DMS53 treated with DMSO at 0.1 percent for 48 hours (cell line): ENCODE data around the gene PLCD1.
"Not testable (repeated sequence)": the region's sequence is repeated elsewhere in the genome, so short reads cannot be mapped to it uniquely, and the experiment has no call there.

Experiments
- DNase-seq: peaks from one replicate; lab custom pipeline; 2025; ENCODE audit not compliant: unreplicated experiment; lab: John Stamatoyannopoulos, UW

PLCD1 gene

DNA sequence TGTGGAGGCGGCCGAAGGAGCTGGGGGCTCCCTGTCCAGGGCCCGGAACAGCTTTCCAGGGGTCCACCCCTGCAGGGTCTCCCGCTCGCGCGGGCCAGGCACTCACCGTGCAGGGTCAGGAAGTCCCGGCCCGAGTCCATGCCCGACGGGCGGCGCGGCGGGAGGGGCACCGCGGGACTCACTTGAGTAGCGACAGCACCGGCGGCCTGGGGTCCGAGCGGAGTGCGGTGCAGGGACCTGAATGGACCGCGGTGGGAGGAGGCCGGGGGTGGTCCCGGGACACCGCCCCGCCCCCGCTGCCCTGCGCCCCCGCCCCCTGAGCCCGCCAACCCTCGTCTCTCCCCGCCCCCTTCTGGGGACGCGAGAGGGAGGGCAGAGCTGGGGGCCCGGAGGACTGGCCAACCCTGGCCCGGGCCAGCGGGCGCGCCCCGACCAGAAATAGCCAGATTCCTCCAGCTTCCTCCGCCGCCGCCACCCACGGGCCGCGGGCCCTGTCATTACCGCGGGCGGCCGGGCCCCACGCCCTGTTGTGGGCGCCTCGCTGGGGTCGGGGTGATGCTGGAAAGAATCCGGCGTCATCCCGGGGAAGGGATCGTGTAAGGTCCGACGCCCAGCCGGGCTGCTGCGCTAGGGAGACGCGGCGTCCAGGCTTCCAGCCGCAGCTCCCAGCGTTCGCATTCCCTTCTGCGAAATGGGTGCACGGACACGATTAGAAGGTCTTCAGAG is at the start of gene PLCD1:
TSS of gene PLCD1 (minus strand) at position 243 of the 726 bp plus-strand sequence. CDS start at position 140, 103 bp downstream.
- DNase-seq: no peak

DNA sequence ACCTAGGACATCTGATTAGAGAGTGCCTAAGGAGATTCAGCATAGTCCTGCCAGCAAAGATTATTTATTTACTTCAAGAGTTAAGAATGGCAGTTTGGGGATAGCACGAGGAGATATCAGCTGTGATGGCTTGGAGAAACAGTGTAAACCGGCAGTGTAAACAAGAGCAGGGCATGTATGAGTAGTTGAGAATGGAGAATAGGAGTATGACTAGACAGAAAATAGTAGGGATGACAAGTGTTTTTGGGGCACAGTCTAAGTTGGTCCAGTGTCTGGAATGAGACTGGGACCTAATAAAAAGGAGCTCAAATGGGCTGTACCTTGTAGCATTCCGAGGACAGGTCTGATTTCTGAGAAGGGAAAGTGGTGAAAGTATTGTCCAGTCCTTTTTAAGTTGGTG is 47.6 kb upstream of the PLCD1 start:
- not testable (repeated sequence) for DNase-seq

DNA sequence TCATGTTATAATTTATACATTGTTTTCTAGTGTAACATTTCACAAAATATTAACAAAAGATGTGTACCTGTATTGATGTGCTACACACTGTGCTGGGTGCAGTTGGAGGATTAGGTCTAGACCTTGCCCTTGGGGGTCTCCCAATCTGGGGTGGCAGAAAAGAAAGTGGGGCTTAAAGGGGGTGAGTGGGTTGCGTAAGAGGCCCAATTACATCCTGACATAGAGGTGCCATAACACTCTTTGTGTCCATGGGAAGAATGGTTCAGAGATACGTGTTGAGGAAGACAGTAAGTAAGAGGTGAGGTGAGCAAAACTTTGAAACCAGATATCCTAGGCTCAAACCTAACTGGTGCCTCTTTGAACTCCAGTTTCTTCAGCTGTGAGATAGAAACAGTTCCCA is 40.6 kb upstream of the PLCD1 start:
- DNase-seq: no peak

DNA sequence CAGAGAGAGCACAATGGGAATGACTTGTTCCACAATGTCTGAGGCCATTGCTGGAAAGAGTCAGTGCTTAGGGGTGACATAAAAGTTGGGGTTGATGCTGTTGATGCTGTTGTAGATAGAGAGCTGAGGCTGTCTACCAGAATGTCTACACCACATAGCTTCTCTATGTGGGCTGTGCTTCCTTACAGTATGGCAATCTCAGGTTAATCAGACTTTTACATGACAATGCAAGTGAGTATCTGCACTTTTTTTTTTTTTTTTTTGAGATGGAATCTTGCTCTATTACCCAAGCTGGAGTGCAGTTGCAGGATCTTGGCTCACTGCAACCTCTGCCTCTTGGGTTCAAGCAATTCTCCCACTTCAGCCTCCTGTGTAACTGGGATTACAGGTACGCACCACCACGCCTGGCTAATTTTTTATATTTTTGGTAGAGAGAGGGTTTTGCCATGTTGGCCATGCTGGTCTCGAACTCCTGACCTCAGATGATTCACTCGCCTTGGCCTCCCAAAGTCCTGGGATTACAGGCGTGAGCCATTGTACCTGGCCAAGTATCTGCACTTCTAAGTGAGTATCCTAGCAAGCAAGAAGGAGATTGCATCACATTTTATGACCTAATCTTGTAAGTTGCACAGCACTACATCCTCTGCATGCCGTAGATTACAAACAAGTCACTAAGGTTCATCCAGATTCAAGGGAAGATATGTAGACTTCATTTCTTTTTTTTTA is 38.2 kb upstream of the PLCD1 start:
- no peak for DNase-seq

DNA sequence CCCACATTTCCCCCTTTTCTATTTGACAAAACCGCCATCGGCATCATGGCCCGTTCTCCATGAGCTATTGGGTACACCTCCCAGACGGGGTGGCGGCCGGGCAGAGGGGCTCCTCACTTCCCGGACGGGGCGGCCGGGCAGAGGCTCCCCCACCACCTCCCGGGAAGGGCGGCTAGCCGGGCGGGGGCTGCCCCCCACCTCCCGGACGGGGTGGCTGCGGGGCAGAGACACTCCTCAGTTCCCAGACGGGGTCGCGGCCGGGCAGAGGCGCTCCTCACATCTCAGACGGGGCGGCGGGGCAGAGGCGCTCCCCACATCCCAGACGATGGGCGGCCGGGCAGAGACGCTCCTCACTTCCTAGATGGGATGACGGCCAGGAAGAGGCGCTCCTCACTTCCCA is 35.0 kb upstream of the PLCD1 start:
- DNase-seq: not testable (repeated sequence)

DNA sequence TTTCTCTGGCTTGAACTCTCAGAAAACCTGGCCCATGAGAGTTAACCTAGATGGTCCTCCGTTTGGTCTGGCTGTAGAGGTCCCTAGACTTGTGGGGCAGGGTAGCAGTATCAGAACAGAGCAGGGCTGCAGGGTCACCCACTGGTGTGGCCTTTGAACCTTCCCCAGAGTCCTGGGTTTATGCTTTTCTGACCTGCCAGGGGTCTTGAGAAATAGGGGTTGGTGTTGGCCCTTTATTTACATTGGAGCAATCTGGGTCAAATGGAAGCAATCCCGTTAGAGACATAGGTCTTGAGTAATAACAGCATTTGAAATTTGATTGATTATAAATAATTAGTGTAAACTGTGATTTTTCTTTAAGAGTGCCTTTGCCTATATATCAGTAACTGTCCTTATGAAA is 33.4 kb upstream of the PLCD1 start:
- DNase-seq: no peak

DNA sequence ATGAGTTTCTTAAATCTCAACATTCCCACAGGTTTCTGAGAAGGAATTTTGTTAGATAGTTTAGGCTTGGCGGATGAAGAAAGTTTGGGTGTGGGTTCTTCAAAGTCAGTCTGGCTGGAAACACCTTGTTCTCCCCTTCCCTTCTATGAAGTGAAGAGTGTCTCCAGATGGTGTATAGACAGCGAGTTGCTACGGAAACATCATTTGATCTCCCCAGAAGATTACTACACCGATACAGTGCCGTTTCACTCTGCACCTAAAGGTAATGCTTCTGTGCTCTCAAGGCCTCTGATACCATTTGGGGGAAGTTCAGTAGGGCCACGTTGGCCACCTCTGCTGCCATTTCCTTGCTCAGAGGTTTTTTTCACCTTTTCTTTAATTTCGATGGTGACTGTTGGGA is 30.1 kb upstream of the PLCD1 start:
- DNase-seq: no peak

DNA sequence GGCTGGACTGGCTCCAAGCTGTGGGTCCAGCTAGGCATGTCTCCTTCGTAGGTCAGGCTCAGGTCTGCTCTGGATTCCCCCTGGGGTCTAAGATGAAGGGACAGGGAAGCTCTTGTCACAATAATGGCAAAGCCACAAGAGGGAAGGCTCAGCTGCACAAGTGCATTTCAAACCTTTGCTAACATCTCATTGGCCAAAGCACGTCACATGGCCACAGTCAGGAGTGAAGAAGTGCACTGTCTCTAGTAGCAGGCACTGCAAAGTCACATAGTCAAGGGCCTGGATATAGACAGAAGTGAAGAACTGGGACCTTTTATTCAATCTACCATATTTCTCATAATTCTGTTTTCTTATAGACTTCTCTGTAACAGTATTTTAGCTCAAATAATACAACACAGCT is 29.7 kb upstream of the PLCD1 start:
- DNase-seq: no peak

DNA sequence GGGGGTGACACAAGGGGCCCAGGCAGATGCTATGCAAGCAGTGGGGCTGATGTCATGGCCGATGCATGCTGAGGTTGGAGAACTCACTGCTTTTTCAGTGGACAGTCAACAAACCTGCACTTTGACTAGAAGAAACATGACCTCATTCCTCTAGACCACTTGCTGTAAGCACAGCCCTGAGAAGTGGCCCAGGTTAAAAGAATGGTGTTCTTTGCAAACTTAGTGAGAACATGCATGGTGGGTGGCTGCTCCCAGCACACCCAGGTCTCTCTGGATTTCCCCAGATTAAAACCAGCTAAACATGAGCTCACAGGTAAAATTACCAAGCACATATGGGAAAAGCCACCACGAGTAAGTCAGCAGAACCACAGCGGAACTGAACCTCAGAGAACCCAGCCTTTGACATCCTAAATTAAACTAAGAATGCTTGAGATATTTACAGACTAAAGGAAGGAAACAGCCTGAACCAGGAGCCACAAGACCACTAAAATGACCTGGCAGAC is 25.1 kb upstream of the PLCD1 start:
- DNase-seq: no peak

DNA sequence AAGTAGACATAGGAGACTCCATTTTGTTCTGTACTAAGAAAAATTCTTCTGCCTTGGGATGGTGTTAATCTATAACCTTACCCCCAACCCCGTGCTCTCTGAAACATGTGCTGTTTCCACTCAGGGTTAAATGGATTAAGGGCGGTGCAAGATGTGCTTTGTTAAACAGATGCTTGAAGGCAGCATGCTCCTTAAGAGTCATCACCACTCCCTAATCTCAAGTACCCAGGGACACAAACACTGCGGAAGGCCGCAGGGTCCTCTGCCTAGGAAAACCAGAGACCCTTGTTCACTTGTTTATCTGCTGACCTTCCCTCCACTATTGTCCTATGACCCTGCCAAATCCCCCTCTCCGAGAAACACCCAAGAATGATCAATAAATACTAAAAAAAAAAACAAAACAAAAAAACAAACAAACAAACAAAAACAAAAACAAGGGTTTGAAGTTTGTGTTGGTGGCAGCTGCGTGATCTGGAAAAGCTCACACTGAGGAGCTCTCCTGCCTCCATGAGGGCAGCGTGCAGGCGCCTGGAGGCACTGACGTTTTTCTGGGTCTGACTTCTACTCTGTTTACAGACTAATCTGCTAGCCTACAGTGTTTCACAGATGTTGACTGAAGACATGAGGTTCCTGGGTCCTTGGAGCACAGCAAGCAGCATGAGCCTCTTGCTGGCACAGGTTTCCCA is 24.5 kb upstream of the PLCD1 start:
- not testable (repeated sequence) for DNase-seq

DNA sequence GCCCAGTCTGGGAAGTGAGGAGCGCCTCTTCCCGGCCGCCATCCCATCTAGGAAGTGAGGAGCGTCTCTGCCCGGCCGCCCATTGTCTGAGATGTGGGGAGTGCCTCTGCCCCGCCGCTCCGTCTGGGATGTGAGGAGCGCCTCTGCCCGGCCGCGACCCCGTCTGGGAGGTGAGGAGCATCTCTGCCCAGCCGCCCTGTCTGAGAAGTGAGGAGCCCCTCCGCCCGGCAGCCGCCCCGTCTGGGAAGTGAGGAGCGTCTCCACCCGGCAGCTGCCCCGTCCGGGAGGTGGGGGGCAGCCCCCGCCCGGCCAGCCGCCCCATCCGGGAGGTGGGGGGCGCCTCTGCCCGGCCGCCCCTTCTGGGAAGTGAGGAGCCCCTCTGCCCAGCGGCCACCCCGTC is 23.8 kb upstream of the PLCD1 start:
- DNase-seq: not testable (repeated sequence)

DNA sequence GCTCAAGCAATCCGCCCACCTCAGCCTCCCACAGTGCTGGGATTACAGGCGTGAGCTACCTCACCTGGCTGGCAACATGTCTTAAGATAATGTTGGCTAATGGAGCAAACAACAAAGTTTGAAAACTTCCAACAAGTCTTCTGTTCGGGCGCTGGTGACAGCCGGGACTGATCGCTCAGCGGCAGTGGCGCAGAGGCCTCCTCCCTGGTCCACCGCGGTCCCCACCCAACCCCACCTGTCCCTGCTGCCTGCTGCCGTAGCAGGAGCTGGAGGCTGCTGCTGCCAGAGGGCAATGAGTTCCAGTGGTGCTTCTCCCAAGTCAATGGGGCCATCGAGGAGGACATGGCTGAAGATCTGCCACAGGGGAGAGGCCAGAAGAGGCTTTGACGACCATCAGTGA is 21.7 kb upstream of the PLCD1 start:
- no peak for DNase-seq

DNA sequence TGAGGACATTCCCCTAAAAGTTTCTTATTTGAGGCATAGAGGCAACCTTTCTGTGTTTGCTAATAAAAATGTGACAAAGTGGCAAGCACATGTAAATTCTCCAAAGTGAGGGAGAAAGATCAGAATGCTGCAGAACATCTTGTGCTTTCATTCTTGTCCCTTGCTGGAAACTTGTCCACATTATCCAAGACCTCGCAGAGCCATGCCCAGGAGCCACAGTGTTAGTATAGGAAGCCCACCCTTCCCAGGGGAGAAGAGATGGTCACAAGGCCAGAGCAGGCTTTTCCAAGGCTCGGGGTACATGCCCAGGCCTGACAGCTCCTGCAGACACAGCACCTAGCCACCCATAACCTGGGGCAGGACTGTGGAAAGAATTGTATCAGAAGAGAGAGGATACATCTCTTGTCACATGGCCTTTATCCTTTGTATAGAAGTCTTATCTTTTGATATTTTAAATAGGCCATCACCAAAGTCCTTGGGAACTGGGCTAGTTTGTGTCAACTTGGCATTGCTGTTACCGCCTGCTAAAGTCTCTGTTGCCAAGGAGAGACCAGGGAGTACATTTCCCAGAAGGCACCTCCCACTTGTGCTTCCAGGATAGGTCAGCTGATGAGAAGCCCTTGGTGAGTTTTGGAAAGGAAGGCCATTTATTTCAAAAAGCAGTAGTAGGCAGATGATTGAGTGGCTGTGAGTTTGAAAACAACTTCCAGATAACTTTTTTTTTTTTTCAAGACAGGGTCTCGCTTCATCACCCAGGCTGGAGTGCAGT is 20.1 kb upstream of the PLCD1 start:
- DNase-seq: no peak

DNA sequence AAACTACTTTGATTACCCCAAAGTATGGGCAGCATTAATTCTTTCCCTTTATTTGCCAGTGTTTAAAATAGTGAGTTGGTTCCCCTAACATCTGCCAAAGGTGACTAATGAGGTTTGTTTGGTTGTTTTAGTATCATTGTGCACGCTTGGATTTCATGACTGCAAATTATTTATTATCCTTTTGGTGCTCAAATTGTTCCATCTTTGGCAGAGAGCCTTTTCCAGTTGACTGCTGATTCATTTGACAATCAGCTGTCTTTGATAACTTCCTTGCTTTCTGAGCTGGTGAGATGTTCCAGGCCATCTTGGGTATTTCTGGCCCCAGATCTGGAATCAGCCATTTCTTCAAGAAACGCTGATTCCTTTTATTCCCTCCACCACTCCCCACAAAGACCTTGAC is 18.5 kb upstream of the PLCD1 start:
- no peak for DNase-seq

DNA sequence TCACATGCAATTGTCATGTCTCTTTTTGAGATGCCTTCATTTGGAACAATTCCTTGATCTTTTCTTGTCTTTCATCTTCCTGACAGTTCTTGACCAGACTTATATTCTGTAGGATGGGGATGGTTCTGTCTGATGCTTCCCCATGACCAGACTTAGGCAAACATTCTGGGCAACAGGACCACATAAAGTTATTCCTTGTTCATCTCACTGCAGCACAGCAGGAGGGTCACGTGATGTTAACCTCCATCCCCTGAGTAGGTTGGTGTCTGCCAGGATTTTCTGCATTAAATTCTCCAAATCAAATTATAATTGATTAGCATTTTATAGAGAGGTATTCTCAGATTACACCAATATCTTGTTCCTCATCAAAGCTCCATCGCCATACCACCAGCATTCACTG is 17.4 kb upstream of the PLCD1 start:
- DNase-seq: no peak

DNA sequence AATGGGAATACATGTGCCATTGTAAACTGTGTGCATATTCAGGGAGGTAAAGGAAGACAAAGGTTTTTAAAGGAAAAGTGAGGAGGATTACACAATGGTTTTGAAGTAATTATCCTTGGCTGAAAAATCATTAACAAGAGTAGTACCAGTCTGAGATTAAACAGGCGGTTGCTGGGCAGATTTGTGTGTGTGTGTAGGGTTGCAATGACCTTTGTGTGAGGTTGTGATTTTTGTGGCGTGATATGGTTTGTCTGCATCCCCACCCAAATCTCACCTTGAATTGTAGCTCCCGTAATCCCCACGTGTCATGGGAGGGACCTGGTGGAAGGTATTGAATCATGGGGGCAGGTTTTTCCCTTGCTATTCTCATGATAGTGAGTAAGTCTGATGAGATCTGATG is 16.6 kb upstream of the PLCD1 start:
- no peak for DNase-seq

DNA sequence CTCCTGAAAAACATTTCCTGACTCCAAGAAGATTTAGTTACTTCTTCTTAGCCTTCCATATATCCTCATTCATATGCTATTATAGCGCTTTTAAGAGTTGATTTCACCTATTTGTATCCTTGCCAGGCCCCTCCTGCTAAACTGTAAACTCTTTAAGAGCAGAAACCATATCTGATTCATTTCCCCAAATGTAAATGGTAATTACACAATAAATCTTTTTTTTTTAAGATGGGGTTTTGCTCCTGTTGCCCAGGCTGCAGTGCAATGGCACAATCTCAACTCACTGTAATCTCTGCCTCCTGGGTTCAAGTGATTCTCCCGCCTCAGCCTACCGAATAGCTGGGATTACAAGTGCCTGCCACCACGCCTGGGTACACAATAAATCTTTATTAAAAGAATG is 14.0 kb upstream of the PLCD1 start:
- DNase-seq: no peak

DNA sequence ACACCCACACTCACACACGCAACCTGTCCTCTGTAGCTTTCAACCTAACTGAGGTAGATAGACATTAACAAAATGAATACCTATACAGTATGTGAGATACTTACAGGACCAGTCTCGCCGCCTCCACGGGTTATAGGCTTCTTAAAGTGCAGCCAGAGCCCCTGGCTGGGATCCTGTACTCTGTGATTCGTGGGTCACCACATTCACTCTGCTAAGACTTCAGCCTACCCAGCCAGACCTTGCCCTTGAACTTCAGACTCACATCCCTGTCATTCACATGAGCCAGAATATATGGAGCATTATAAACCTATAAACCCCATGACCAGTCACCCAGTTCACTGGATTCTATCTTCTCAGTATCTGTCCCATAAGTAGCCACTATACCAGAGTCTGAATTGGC is 11.0 kb upstream of the PLCD1 start:
- no peak for DNase-seq

DNA sequence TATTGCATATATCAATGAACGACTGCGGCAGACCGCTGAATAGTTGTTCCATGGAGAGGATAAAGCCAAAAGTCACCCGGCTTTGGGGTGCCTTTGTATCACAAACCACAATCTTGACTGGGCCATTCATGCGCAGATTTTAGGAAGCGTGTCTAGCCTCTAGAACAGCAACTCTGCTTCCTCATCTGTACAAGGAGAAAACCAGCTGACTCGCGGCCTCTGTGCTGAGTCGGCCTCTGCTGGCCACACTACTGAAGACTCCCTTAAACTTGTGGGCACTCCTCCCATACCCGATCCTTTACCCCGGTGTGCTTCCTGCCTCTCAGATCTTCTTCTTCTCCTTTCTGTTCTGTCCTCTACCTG is 10.4 kb upstream of the PLCD1 start:
- DNase-seq: no peak

DNA sequence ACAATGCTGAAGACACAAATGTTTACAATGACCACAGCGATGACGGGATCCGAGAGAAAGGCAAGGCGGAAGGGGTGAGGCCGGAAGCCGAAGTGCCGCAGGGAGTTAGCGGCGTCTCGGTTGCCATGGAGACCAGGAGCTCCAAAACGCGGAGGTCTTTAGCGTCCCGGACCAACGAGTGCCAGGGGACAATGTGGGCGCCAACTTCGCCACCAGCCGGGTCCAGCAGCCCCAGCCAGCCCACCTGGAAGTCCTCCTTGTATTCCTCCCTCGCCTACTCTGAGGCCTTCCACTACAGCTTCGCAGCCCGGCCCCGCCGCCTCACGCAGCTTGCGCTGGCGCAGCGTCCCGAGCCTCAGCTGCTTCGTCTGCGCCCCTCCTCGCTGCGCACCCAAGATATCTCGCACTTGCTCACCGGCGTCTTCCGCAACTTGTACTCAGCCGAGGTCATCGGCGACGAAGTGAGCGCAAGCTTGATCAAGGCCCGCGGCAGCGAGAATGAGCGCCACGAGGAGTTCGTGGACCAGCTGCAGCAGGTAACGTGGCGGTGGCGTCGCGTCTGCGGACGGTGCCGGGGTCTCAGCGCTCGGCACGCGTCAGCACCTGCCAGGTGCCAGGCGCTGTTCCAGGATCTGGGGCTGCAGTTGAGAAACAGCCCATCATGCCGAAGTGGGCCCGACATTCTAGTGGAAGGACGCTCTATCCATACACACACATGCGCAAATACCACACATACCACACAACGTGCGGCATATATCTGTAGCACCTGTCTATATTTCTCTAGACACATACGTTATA is 9.9 kb upstream of the PLCD1 start, which contains the start of gene DLEC1:
TSS of gene DLEC1 (plus strand) at position 108 of the 798 bp plus-strand sequence. CDS start at position 126, 18 bp downstream.
- DNase-seq: no peak
